OCI-LY7 (cell line): ENCODE measurements around the gene CDC34. TPM values are rescaled to one million over a fixed set of nuclear protein-coding genes. Genes with fewer than 3 reads are reported as not detected.

Source experiments
- BruUV-seq: library from RNA; stranded (reverse); fragments of 400-500 nt; replicated peaks from 2 replicates; lab custom pipeline; 2021; lab: Mats Ljungman, UMichigan
- CTCF ChIA-PET: fragments of 300-600 bp; sonication (Branson Sonifier 250); formaldehyde crosslinking; loops from one replicate; lab custom pipeline; 2022; ENCODE audit warnings: antibody characterized with exemption; ENCODE audit not compliant: unreplicated experiment; lab: Charles Lee
- POLR2A ChIA-PET: fragments of 300-600 bp; sonication (Branson Sonifier 250); formaldehyde crosslinking; loops from one replicate; lab custom pipeline; 2022; ENCODE audit warnings: antibody characterized with exemption; lab: Charles Lee
- DNase-seq: peaks from one replicate; pipeline ENCODE4 v3.0.0-alpha.2; 2015; ENCODE audit warnings: low spot score
- H2AFZ ChIP-seq: fragments of 200-600 bp; sonication (generic), shearing (Covaris generic); 2 replicates; pipeline ENCODE4 v1.6.1; 2014; ENCODE audit warnings: mild to moderate bottlenecking, antibody characterized with exemption, low read length, moderate library complexity
- H3K27ac ChIP-seq: fragments of 200-600 bp; sonication (generic); 2 replicates; pipeline ENCODE4 v1.5.1; 2014; ENCODE audit warnings: mixed run types, low read depth, mild to moderate bottlenecking, moderate library complexity, low read length, inconsistent platforms; ENCODE audit not compliant: poor library complexity, severe bottlenecking
- H3K36me3 ChIP-seq: fragments of 200-600 bp; sonication (generic); 2 replicates; pipeline ENCODE4 v1.6.1; 2014; ENCODE audit warnings: mild to moderate bottlenecking, antibody characterized with exemption, low read length, moderate library complexity, mixed read lengths; ENCODE audit not compliant: insufficient read depth
- H3K4me1 ChIP-seq: fragments of 200-600 bp; sonication (generic); 2 replicates; pipeline ENCODE4 v1.5.1; 2014; ENCODE audit warnings: mild to moderate bottlenecking, low read length; ENCODE audit not compliant: insufficient read depth, poor library complexity, severe bottlenecking
- H3K4me2 ChIP-seq: fragments of 200-600 bp; sonication (generic); 2 replicates; pipeline ENCODE4 v1.6.1; 2014; ENCODE audit warnings: mild to moderate bottlenecking, low read length
- H3K4me3 ChIP-seq: fragments of 200-600 bp; sonication (generic); 2 replicates; pipeline ENCODE4 v1.5.1; 2014; ENCODE audit warnings: mild to moderate bottlenecking, low read depth, low read length; ENCODE audit not compliant: poor library complexity, severe bottlenecking
- H3K79me2 ChIP-seq: fragments of 200-600 bp; sonication (generic); 2 replicates; pipeline ENCODE4 v1.6.1; 2016; ENCODE audit warnings: low read depth, mild to moderate bottlenecking, low read length, moderate library complexity, mixed read lengths; ENCODE audit not compliant: insufficient read depth
- H3K9me2 ChIP-seq: fragments of 200-600 bp; sonication (generic); 2 replicates; pipeline ENCODE4 v1.6.1; 2016; ENCODE audit warnings: mild to moderate bottlenecking, low read length, mixed read lengths; ENCODE audit not compliant: insufficient read depth
- H3K9me3 ChIP-seq: fragments of 200-600 bp; sonication (generic); 2 replicates; pipeline ENCODE4 v1.6.1; 2014; ENCODE audit warnings: mild to moderate bottlenecking, mixed run types, low read length, mixed read lengths
- H4K20me1 ChIP-seq: fragments of 200-600 bp; sonication (generic); 2 replicates; pipeline ENCODE4 v1.6.1; 2014; ENCODE audit warnings: mild to moderate bottlenecking, antibody characterized with exemption, low read length, moderate library complexity, mixed read lengths; ENCODE audit not compliant: insufficient read depth
- CTCF ChIP-seq: fragments of 200-600 bp; sonication (generic); conservative IDR thresholded peaks from 2 replicates; pipeline ENCODE4 v1.5.1; 2014; ENCODE audit warnings: mild to moderate bottlenecking, antibody characterized with exemption, low read length, moderate library complexity, mixed read lengths
- EZH2phosphoT487 ChIP-seq: fragments of 200-600 bp; sonication (generic); IDR thresholded peaks from 2 replicates; pipeline ENCODE4 v1.6.1; 2018; ENCODE audit warnings: low read depth, borderline replicate concordance, mild to moderate bottlenecking, mixed run types, antibody characterized with exemption, low read length, moderate library complexity, mixed read lengths
- intact Hi-C: fragments of 100-400 bp; cut with micrococcal nuclease; formaldehyde crosslinking; loops from one replicate; pipeline ENCODE4 v1.10.0; 2022; ENCODE audit not compliant: unreplicated experiment
- total RNA-seq, 2 experiments: library from RNA; depleted of rRNA in 1 of 2; stranded (reverse); fragments of >200 nt in 1 of 2; shearing (Covaris generic) in 1 of 2; gene quantifications; 2 replicates each; pipeline ENCODE4 v1.2.3, GENCODE V29; 2014 to 2022

CDC34 gene
- total RNA-seq, 2 experiments from 2014 or later: 58.2 to 77.2 TPM

- CTCF ChIA-PET: no interaction called here
- Histone ChIP-seq H3K36me3 (no peaks in the 10 kb centered on the region), H3K27ac (no peak overlapping the region), H4K20me1 (no peaks in the 10 kb centered on the region), H3K9me2 (no peaks in the 10 kb centered on the region), H3K4me2 (no peak overlapping the region), H2AFZ (no peak overlapping the region), H3K79me2 (no peaks in the 10 kb centered on the region), H3K9me3 (peaks cover 4% of the 10 kb centered on the region; the same call in 1 of the 2 replicates), H3K4me3 (no peak overlapping the region), H3K4me1 (peaks cover 4% of the 10 kb centered on the region)
- BruUV-seq: no TSS peak
- intact Hi-C loops: no loop called here
- TF ChIP-seq EZH2phosphoT487 (no peak), CTCF (no peak)
- no peak for DNase-seq
- POLR2A ChIA-PET: interaction anchor here (0.6 kb wide), 1 partner anchor 61 kb away, joined by 5 read pairs; no protein-coding TSS in a partner anchor
These were observed 48.1 kb upstream of the CDC34 start for GRCh38 chr19:483332-484072.

- no TSS peak for BruUV-seq
- intact Hi-C loops: no loop called here
- Histone ChIP-seq H3K4me1 (peaks cover 7% of the 10 kb centered on the region), H3K9me3 (peaks cover 4% of the 10 kb centered on the region; the same call in 1 of the 2 replicates), H3K4me3 (no peak overlapping the region), H3K27ac (no peak overlapping the region), H3K4me2 (no peak overlapping the region), H4K20me1 (no peaks in the 10 kb centered on the region), H3K79me2 (no peaks in the 10 kb centered on the region), H2AFZ (no peak overlapping the region), H3K36me3 (no peaks in the 10 kb centered on the region), H3K9me2 (no peaks in the 10 kb centered on the region)
- TF ChIP-seq EZH2phosphoT487 (no peak), CTCF (no peak)
- ChIA-PET POLR2A (no interaction called here), CTCF (no interaction called here)
- DNase-seq: no peak
These were observed 47.1 kb upstream of the CDC34 start for GRCh38 chr19:484494-484893.

- H3K4me3 ChIP-seq: no peak overlapping the region
- no peaks in the 10 kb centered on the region for H3K79me2 ChIP-seq
- no peaks in the 10 kb centered on the region for H3K9me2 ChIP-seq
- intact Hi-C loops: no loop called here
- H3K9me3 ChIP-seq: peaks cover 4% of the 10 kb centered on the region; the same call in 1 of the 2 replicates
- ChIA-PET CTCF (no interaction called here), POLR2A (no interaction called here)
- no peaks in the 10 kb centered on the region for H4K20me1 ChIP-seq
- no peak for TF ChIP-seq EZH2phosphoT487
- no peak for TF ChIP-seq CTCF
- no peak overlapping the region for H3K4me2 ChIP-seq
- no peak overlapping the region for H3K27ac ChIP-seq
- no peak overlapping the region for H2AFZ ChIP-seq
- H3K36me3 ChIP-seq: no peaks in the 10 kb centered on the region
- H3K4me1 ChIP-seq: peaks cover 11% of the 10 kb centered on the region
- BruUV-seq: no TSS peak
- no peak for DNase-seq
These were observed 46.5 kb upstream of the CDC34 start for GRCh38 chr19:485077-485476.
